Esophagus squamous epithelium (tissue), 4 donors: Measurements from ENCODE around the gene NNT.
"Not testable (repeated sequence)": the region's sequence is repeated elsewhere in the genome, so short reads cannot be mapped to it uniquely, and the experiment has no call there.

Experiments
- CTCF ChIP-seq, 6 experiments: fragments of 450-650 bp in 4 of 6; fragments of 200-600 bp in 2 of 6; sonication (generic) in 2 of 6; IDR thresholded peaks; one replicate each; pipeline ENCODE4 v1.5.1; 2016 to 2019; ENCODE audit warnings: antibody characterized with exemption in 6 of 6, mild to moderate bottlenecking in 4 of 6, moderate library complexity in 4 of 6
- POLR2A ChIP-seq, 4 donors: fragments of 450-650 bp; IDR thresholded peaks; one replicate each; pipeline ENCODE4 v1.6.1; 2017; ENCODE audit warnings: antibody characterized with exemption in 4 of 4, mild to moderate bottlenecking in 4 of 4, moderate library complexity in 3 of 4

- not testable (repeated sequence) for TF ChIP-seq POLR2A, CTCF (IDR thresholded peaks at IDR 0.05)
Observed at GRCh38 chr5:43666728-43667127, 63.7 kb downstream of the NNT start.
